ENCODE results near the gene FGD3. TPM values are rescaled to one million over a fixed set of nuclear protein-coding genes. Genes with fewer than 3 reads are reported as not detected.

FGD3 gene
- total and polyA plus RNA-seq, 4 donors = 1.6 to 6.2 (median 3.6) TPM

DNA sequence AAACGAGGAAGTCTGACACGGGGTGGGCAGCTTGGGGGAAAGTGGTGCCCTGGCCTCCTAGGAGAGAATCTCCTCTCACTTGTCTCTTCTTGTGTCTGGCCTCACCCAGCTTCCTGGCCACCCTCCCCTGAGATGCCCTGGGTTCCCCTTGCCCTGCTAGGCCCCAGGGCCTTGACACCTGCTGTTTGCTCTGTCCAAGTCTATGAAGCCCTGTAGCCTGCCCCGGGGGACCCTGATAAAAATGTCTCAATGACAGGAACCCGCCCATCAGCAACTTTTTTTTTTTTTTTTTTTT, 76.1 kb downstream of the FGD3 start:
- no peak overlapping the region for H3K4me3 ChIP-seq (ENCODE audit: low read depth in 1 of 3, low read length in 3 of 3)
- no peaks in the 10 kb centered on the region for H3K27me3 ChIP-seq (ENCODE audit: control insufficient read depth in 4 of 4, insufficient read depth in 4 of 4, low read length in 3 of 4)
- H3K9me3 ChIP-seq (ENCODE audit: control insufficient read depth in 4 of 4, low read length in 3 of 4) = no peaks in the 10 kb centered on the region
- no peak overlapping the region for H3K27ac ChIP-seq (ENCODE audit: low read depth in 1 of 2, low read length in 2 of 2)
- WGBS = 77% methylated on average over 4 of the region's 4 CpGs
- DNase-seq (ENCODE audit: low spot score) = no peak
- TF ChIP-seq RXRA (IDR thresholded peaks at IDR 0.05) (no peak), TAF1 (conservative IDR thresholded peaks at IDR 0.05) (no peak), NR2F2 (IDR thresholded peaks at IDR 0.05) (no peak), FOXA1 (IDR thresholded peaks at IDR 0.05) (no peak), YY1 (IDR thresholded peaks at IDR 0.05) (no peak), RAD21 (IDR thresholded peaks at IDR 0.05) (no peak), SP1 (IDR thresholded peaks at IDR 0.05) (no peak), FOXA2 (IDR thresholded peaks at IDR 0.05) (no peak), HNF4A (conservative IDR thresholded peaks at IDR 0.05) (no peak), HNF4G (IDR thresholded peaks at IDR 0.05) (no peak), EGR1 (IDR thresholded peaks at IDR 0.05; ENCODE audit: low read depth in 2 of 2) (no peak), GABPA (IDR thresholded peaks at IDR 0.05 in 1 of 2, conservative IDR thresholded peaks at IDR 0.05 in 1 of 2) (no peak), JUND (IDR thresholded peaks at IDR 0.05) (no peak)
- TF ChIP-seq, protein P1, sequence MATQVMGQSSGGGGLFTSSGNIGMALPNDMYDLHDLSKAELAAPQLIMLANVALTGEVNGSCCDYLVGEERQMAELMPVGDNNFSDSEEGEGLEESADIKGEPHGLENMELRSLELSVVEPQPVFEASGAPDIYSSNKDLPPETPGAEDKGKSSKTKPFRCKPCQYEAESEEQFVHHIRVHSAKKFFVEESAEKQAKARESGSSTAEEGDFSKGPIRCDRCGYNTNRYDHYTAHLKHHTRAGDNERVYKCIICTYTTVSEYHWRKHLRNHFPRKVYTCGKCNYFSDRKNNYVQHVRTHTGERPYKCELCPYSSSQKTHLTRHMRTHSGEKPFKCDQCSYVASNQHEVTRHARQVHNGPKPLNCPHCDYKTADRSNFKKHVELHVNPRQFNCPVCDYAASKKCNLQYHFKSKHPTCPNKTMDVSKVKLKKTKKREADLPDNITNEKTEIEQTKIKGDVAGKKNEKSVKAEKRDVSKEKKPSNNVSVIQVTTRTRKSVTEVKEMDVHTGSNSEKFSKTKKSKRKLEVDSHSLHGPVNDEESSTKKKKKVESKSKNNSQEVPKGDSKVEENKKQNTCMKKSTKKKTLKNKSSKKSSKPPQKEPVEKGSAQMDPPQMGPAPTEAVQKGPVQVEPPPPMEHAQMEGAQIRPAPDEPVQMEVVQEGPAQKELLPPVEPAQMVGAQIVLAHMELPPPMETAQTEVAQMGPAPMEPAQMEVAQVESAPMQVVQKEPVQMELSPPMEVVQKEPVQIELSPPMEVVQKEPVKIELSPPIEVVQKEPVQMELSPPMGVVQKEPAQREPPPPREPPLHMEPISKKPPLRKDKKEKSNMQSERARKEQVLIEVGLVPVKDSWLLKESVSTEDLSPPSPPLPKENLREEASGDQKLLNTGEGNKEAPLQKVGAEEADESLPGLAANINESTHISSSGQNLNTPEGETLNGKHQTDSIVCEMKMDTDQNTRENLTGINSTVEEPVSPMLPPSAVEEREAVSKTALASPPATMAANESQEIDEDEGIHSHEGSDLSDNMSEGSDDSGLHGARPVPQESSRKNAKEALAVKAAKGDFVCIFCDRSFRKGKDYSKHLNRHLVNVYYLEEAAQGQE (IDR thresholded peaks at IDR 0.05) = no peak
- TF ChIP-seq, protein P2, sequence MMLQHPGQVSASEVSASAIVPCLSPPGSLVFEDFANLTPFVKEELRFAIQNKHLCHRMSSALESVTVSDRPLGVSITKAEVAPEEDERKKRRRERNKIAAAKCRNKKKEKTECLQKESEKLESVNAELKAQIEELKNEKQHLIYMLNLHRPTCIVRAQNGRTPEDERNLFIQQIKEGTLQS (IDR thresholded peaks at IDR 0.05) = no peak
- TF ChIP-seq, protein P3, sequence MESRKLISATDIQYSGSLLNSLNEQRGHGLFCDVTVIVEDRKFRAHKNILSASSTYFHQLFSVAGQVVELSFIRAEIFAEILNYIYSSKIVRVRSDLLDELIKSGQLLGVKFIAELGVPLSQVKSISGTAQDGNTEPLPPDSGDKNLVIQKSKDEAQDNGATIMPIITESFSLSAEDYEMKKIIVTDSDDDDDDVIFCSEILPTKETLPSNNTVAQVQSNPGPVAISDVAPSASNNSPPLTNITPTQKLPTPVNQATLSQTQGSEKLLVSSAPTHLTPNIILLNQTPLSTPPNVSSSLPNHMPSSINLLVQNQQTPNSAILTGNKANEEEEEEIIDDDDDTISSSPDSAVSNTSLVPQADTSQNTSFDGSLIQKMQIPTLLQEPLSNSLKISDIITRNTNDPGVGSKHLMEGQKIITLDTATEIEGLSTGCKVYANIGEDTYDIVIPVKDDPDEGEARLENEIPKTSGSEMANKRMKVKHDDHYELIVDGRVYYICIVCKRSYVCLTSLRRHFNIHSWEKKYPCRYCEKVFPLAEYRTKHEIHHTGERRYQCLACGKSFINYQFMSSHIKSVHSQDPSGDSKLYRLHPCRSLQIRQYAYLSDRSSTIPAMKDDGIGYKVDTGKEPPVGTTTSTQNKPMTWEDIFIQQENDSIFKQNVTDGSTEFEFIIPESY (IDR thresholded peaks at IDR 0.05) = no peak
- TF ChIP-seq, protein P4, sequence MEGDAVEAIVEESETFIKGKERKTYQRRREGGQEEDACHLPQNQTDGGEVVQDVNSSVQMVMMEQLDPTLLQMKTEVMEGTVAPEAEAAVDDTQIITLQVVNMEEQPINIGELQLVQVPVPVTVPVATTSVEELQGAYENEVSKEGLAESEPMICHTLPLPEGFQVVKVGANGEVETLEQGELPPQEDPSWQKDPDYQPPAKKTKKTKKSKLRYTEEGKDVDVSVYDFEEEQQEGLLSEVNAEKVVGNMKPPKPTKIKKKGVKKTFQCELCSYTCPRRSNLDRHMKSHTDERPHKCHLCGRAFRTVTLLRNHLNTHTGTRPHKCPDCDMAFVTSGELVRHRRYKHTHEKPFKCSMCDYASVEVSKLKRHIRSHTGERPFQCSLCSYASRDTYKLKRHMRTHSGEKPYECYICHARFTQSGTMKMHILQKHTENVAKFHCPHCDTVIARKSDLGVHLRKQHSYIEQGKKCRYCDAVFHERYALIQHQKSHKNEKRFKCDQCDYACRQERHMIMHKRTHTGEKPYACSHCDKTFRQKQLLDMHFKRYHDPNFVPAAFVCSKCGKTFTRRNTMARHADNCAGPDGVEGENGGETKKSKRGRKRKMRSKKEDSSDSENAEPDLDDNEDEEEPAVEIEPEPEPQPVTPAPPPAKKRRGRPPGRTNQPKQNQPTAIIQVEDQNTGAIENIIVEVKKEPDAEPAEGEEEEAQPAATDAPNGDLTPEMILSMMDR (IDR thresholded peaks at IDR 0.05; ENCODE audit: low read depth, low read length, missing input control) = no peak
- TF ChIP-seq, protein P5, sequence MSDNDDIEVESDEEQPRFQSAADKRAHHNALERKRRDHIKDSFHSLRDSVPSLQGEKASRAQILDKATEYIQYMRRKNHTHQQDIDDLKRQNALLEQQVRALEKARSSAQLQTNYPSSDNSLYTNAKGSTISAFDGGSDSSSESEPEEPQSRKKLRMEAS (IDR thresholded peaks at IDR 0.05) = no peak
- peaks cover 0 to 4% (median 2%) of the 10 kb centered on the region in 4 donors for H3K4me1 ChIP-seq (ENCODE audit: control insufficient read depth in 4 of 4, insufficient read depth in 4 of 4, low read length in 3 of 4)
- no peaks in the 10 kb centered on the region for H3K36me3 ChIP-seq (ENCODE audit: control insufficient read depth in 4 of 4, insufficient read depth in 3 of 4, low read depth in 1 of 4, low read length in 3 of 4)
- no peak overlapping the region for H3K9ac ChIP-seq (ENCODE audit: low read depth in 1 of 2, low read length in 2 of 2)

DNA sequence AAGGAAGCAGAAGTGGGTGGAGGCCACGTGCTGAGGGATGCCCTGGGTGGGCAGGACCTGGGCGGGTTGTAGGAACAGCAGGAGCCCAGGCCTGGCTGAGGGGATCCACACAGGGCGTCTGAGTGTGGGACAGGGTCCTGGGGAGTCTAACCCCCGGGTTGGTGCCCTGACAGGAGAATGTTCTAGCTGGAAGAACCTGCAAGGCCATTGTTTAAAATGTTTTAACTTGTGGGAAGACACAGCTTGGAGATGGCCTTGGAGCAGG, 77.3 kb downstream of the FGD3 start:
- no peak for DNase-seq (ENCODE audit: low spot score)
- no peaks in the 10 kb centered on the region for H3K9me3 ChIP-seq (ENCODE audit: control insufficient read depth in 4 of 4, low read length in 3 of 4)
- no peaks in the 10 kb centered on the region for H3K27me3 ChIP-seq (ENCODE audit: control insufficient read depth in 4 of 4, insufficient read depth in 4 of 4, low read length in 3 of 4)
- H3K27ac ChIP-seq (ENCODE audit: low read depth in 1 of 2, low read length in 2 of 2) = no peak overlapping the region
- no peak overlapping the region for H3K4me3 ChIP-seq (ENCODE audit: low read depth in 1 of 3, low read length in 3 of 3)
- H3K36me3 ChIP-seq (ENCODE audit: control insufficient read depth in 4 of 4, insufficient read depth in 3 of 4, low read depth in 1 of 4, low read length in 3 of 4) = no peaks in the 10 kb centered on the region
- WGBS = 91% methylated on average over 4 of the region's 4 CpGs
- TF ChIP-seq NR2F2 (IDR thresholded peaks at IDR 0.05) (no peak), HNF4G (IDR thresholded peaks at IDR 0.05) (no peak), FOXA1 (IDR thresholded peaks at IDR 0.05) (no peak), JUND (IDR thresholded peaks at IDR 0.05) (no peak), YY1 (IDR thresholded peaks at IDR 0.05) (no peak), TAF1 (conservative IDR thresholded peaks at IDR 0.05) (no peak)
- TF ChIP-seq, protein P2 (IDR thresholded peaks at IDR 0.05) = no peak
- TF ChIP-seq, protein P3 (IDR thresholded peaks at IDR 0.05) = no peak
- TF ChIP-seq, protein P4 (IDR thresholded peaks at IDR 0.05; ENCODE audit: low read depth, low read length, missing input control) = no peak
- no peak overlapping the region for H3K9ac ChIP-seq (ENCODE audit: low read depth in 1 of 2, low read length in 2 of 2)
- H3K4me1 ChIP-seq (ENCODE audit: control insufficient read depth in 4 of 4, insufficient read depth in 4 of 4, low read length in 3 of 4) = peaks cover 0 to 4% (median 2%) of the 10 kb centered on the region in 4 donors

Measured in liver (tissue), 9 donors.